HCT116 (cell line): ENCODE data around the gene GNB1L. TPM values are rescaled to one million over a fixed set of nuclear protein-coding genes. Genes with fewer than 3 reads are reported as not detected.
"Not testable (repeated sequence)": the region's sequence is repeated elsewhere in the genome, so short reads cannot be mapped to it uniquely, and the experiment has no call there.

Experiments used
- ATAC-seq: fragments of 200-7000 bp; cut with Tn5 transposase; 2 replicates; pipeline ENCODE4 v1.9.1; 2020; ENCODE audit warnings: mild to moderate bottlenecking, moderate library complexity
- BruUV-seq: library from RNA; stranded (reverse); fragments of 400-500 nt; replicated peaks from 2 replicates; lab custom pipeline; 2021; lab: Mats Ljungman, UMichigan
- CTCF ChIA-PET: fragments of 300-600 bp; sonication (Branson Sonifier 250); formaldehyde crosslinking; loops from one replicate; lab custom pipeline; 2021; ENCODE audit warnings: antibody characterized with exemption; lab: Charles Lee
- POLR2A ChIA-PET: fragments of 300-600, 350-600 bp; sonication (Branson Sonifier 250); formaldehyde crosslinking; loops from one replicate; lab custom pipeline; 2021; ENCODE audit warnings: antibody characterized with exemption; lab: Charles Lee
- RAD21 ChIA-PET, 2 experiments: fragments of 300-600 bp; sonication (Branson Sonifier 250); formaldehyde crosslinking; loops; one replicate each; lab custom pipeline; 2023; ENCODE audit warnings: low total read pairs in 2 of 2; ENCODE audit not compliant: uncharacterized antibody in 2 of 2, unreplicated experiment in 2 of 2, low non-redundant PET in 1 of 2; lab: Charles Lee
- DNase-seq: peaks from one replicate; pipeline ENCODE4 v3.0.0-alpha.2; 2010; ENCODE audit warnings: low read depth, low spot score
- H2AFZ ChIP-seq: fragments of 200-600 bp; shearing (Covaris generic), sonication (generic); 2 replicates; pipeline ENCODE4 v1.6.1; 2017; ENCODE audit warnings: low read depth, mixed run types, mixed read lengths, antibody characterized with exemption, low read length; ENCODE audit not compliant: poor library complexity, severe bottlenecking
- H3K27ac ChIP-seq: 2 replicates; pipeline ENCODE4 v1.5.1; 2012; ENCODE audit warnings: low read depth, low read length
- H3K27me3 ChIP-seq: fragments of 200-600 bp; sonication (generic); 2 replicates; pipeline ENCODE4 v1.6.1; 2016; ENCODE audit warnings: mixed run types, low read length, mixed read lengths; ENCODE audit not compliant: insufficient read depth
- H3K36me3 ChIP-seq, 2 experiments: fragments of 200-500 bp in 1 of 2; fragments of 200-600 bp in 1 of 2; sonication (Bioruptor generic) in 1 of 2; sonication (generic) in 1 of 2; 2 replicates each; pipeline versions ENCODE4 v1.5.1 to v1.6.1; 2014 to 2016; ENCODE audit warnings: low read length in 2 of 2, inconsistent platforms in 1 of 2, mixed read lengths in 1 of 2, mixed run types in 1 of 2; ENCODE audit not compliant: insufficient read depth in 2 of 2, control insufficient read depth in 1 of 2
- H3K4me1 ChIP-seq, 2 experiments: fragments of 200-600 bp in 1 of 2; sonication (generic) in 1 of 2; 2 replicates each; pipeline versions ENCODE4 v1.5.1 to v1.6.1; 2012 to 2017; ENCODE audit warnings: low read length in 2 of 2, inconsistent platforms in 1 of 2, mild to moderate bottlenecking in 1 of 2, mixed read lengths in 1 of 2, mixed run types in 1 of 2, moderate library complexity in 1 of 2; ENCODE audit not compliant: insufficient read depth in 2 of 2, control insufficient read depth in 1 of 2
- H3K4me2 ChIP-seq: fragments of 200-600 bp; sonication (generic); 2 replicates; pipeline ENCODE4 v1.6.1; 2017; ENCODE audit warnings: mixed run types, low read length, mixed read lengths
- H3K4me3 ChIP-seq, 2 experiments: fragments of 200-600 bp in 1 of 2; sonication (generic) in 1 of 2; replicated peaks in 1 of 2; 2 replicates each; pipeline ENCODE4 v1.5.1; 2011 to 2016; ENCODE audit warnings: low read length in 2 of 2, control low read depth in 1 of 2, low read depth in 1 of 2, mild to moderate bottlenecking in 1 of 2, mixed read lengths in 1 of 2, mixed run types in 1 of 2
- H3K79me2 ChIP-seq: fragments of 200-600 bp; sonication (generic); 2 replicates; pipeline ENCODE4 v1.6.1; 2017; ENCODE audit warnings: mild to moderate bottlenecking, mixed run types, low read length, moderate library complexity, mixed read lengths; ENCODE audit not compliant: insufficient read depth
- H3K9ac ChIP-seq: fragments of 200-600 bp; sonication (generic); 2 replicates; pipeline ENCODE4 v1.6.1; 2016; ENCODE audit warnings: low read length, mixed read lengths
- H3K9me2 ChIP-seq: fragments of 200-600 bp; sonication (generic), shearing (Covaris generic); 2 replicates; pipeline ENCODE4 v1.6.1; 2017; ENCODE audit warnings: mixed run types, mild to moderate bottlenecking, moderate library complexity; ENCODE audit not compliant: insufficient read depth
- H3K9me3 ChIP-seq, 2 experiments: fragments of 200-500 bp in 1 of 2; fragments of 200-600 bp in 1 of 2; sonication (Bioruptor generic) in 1 of 2; sonication (generic) in 1 of 2; 2 replicates each; pipeline ENCODE4 v1.6.1; 2014 to 2017; ENCODE audit warnings: low read length in 2 of 2, mixed read lengths in 2 of 2, inconsistent platforms in 1 of 2, low read depth in 1 of 2, mild to moderate bottlenecking in 1 of 2, mixed run types in 1 of 2, moderate library complexity in 1 of 2; ENCODE audit not compliant: control insufficient read depth in 1 of 2, insufficient read depth in 1 of 2
- H4K20me1 ChIP-seq: fragments of 200-600 bp; sonication (generic), shearing (Covaris generic); 2 replicates; pipeline ENCODE4 v1.6.1; 2017; ENCODE audit warnings: mixed run types, mild to moderate bottlenecking, moderate library complexity; ENCODE audit not compliant: insufficient read depth
- ELF1 ChIP-seq: IDR thresholded peaks from 2 replicates; pipeline ENCODE4 v1.6.1; 2012; ENCODE audit warnings: low read depth, borderline replicate concordance
- EZH2 ChIP-seq: fragments of 200-600 bp; sonication (generic); IDR thresholded peaks from 2 replicates; pipeline ENCODE4 v1.6.1; 2017; ENCODE audit warnings: antibody characterized with exemption, mixed run types
- ZFX ChIP-seq: fragments of 450-650 bp; IDR thresholded peaks from 2 replicates; pipeline ENCODE4 v1.6.1; 2017
- intact Hi-C: fragments of 100-400 bp; cut with micrococcal nuclease; formaldehyde crosslinking; loops from 2 replicates; pipeline ENCODE4 v1.10.0; 2022
- total RNA-seq: library from RNA; stranded (reverse); gene quantifications from one replicate; pipeline ENCODE4 v1.2.1, GENCODE V29; 2021; ENCODE audit not compliant: unreplicated experiment

Gene GNB1L
- total RNA-seq, 1 experiment from 2014 or later: 12.1 TPM

DNA sequence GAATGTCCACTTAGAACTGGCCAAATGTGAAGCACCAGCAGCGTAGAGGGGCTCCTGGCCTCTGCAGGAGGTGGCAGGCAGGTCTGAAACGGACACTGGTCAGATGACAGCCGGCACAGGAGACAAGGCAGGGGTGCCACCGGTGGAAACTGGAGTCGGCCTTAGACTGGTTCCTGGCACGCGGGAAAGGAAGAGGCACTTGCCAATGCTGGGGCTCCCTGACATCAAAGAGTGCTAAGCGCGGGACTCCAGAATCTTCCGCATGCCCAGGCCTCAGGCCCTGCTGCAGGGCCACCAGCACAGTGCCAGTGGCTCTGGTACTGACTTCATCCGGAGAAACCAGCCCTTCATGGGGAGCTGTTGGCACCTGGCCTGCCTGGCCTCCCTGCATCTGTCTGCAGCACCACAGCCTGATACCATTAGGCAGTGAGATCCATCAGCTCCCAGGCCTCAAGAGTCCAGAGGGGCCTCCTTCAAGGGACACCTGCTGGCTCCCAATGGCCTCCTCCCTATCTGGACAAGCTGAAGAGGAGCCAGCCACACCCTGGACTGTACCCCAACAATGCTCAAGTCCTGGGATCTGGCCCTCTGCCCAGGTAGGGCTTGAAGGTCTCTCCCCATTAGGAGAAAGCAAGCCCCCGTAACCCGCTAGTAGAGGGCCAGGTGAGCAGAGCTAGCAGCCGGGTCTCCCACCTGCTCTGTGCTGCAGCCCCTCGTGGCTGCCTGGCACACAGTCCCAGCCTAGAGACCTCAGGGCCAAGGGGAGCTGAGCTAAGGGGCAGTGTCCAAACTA lies 29.7 kb upstream of the GNB1L start:
- DNase-seq (no peak), ATAC-seq (no peak)
- Histone ChIP-seq H3K79me2 (no peaks in the 10 kb centered on the region), H3K9ac (no peak overlapping the region), H3K9me3 (no peaks in the 10 kb centered on the region), H3K4me1 (peaks cover 23 to 34% of the 10 kb centered on the region in 2 experiments), H3K9me2 (no peaks in the 10 kb centered on the region), H3K4me2 (no peak overlapping the region), H3K36me3 (no peaks in the 10 kb centered on the region), H4K20me1 (no peaks in the 10 kb centered on the region), H3K27me3 (no peaks in the 10 kb centered on the region), H3K27ac (no peak overlapping the region), H3K4me3 (no peak overlapping the region), H2AFZ (no peak overlapping the region)
- ChIA-PET POLR2A (no interaction called here), CTCF (no interaction called here), RAD21 (no interaction called here)
- BruUV-seq: no TSS peak
- TF ChIP-seq ELF1 (no peak), EZH2 (no peak), ZFX (no peak)
- intact Hi-C loops: no loop called here

GRCh38 chr22:19883446-19883845 lies 28.8 kb upstream of the GNB1L start:
- ATAC-seq, RAD21 ChIA-PET, H3K27me3 ChIP-seq, intact Hi-C loops, H3K4me2 ChIP-seq, H4K20me1 ChIP-seq, H3K9me2 ChIP-seq, H3K4me3 ChIP-seq, POLR2A ChIA-PET, H3K9me3 ChIP-seq, H3K9ac ChIP-seq, H2AFZ ChIP-seq, H3K79me2 ChIP-seq, BruUV-seq, DNase-seq, CTCF ChIA-PET, H3K36me3 ChIP-seq, H3K27ac ChIP-seq: not testable (repeated sequence)
- peaks cover 23 to 34% of the 10 kb centered on the region in 2 experiments for H3K4me1 ChIP-seq
